Neural cell (in vitro differentiated cells): ENCODE measurements around the gene VSTM2B.

Source experiments
- CTCF ChIP-seq: fragments of 450-650 bp; IDR thresholded peaks from 2 replicates; pipeline ENCODE4 v1.5.1; 2014; ENCODE audit warnings: antibody characterized with exemption, mild to moderate bottlenecking, moderate library complexity; ENCODE audit not compliant: poor library complexity, severe bottlenecking
- MXI1 ChIP-seq: fragments of 450-650 bp; conservative IDR thresholded peaks from 2 replicates; pipeline ENCODE4 v1.6.1; 2014; ENCODE audit warnings: antibody characterized with exemption, mild to moderate bottlenecking; ENCODE audit not compliant: poor library complexity, severe bottlenecking
- POLR2AphosphoS5 ChIP-seq: IDR thresholded peaks from 2 replicates; pipeline ENCODE4 v1.6.1; 2012
- RAD21 ChIP-seq: fragments of 450-650 bp; conservative IDR thresholded peaks from 2 replicates; pipeline ENCODE4 v1.6.1; 2014; ENCODE audit warnings: antibody characterized with exemption, mild to moderate bottlenecking, moderate library complexity

GRCh38 chr19:29495091-29495490 lies 30.7 kb upstream of the VSTM2B start:
- TF ChIP-seq MXI1 (no peak), CTCF (no peak), POLR2AphosphoS5 (no peak), RAD21 (no peak)
